Osteoblast (primary cell): ENCODE results near the gene KLHL35. TPM values are rescaled to one million over a fixed set of nuclear protein-coding genes. Genes with fewer than 3 reads are reported as not detected.

Source experiments
- DNase-seq: peaks from one replicate; pipeline ENCODE4 v3.0.0; 2011; ENCODE audit warnings: low spot score, mixed read lengths; ENCODE audit not compliant: insufficient read length; ENCODE audit errors: missing footprints
- H2AFZ ChIP-seq: 2 replicates; pipeline ENCODE4 v1.6.0; 2011; ENCODE audit warnings: mild to moderate bottlenecking, low read length
- H3K27ac ChIP-seq: 2 replicates; pipeline ENCODE4 v1.5.1; 2011; ENCODE audit warnings: mild to moderate bottlenecking, low read depth, low read length, moderate library complexity
- H3K27me3 ChIP-seq: 2 replicates; pipeline ENCODE4 v1.6.0; 2012; ENCODE audit warnings: mild to moderate bottlenecking, control low read depth, inconsistent platforms, low read length, moderate library complexity; ENCODE audit not compliant: insufficient read depth
- H3K36me3 ChIP-seq: 2 replicates; pipeline ENCODE4 v1.5.1; 2011; ENCODE audit warnings: mild to moderate bottlenecking, low read length, control low read depth, moderate library complexity; ENCODE audit not compliant: insufficient read depth
- H3K4me1 ChIP-seq: 2 replicates; pipeline ENCODE4 v1.5.1; 2011; ENCODE audit warnings: mild to moderate bottlenecking, low read length, control low read depth, moderate library complexity; ENCODE audit not compliant: insufficient read depth
- H3K4me2 ChIP-seq: 2 replicates; pipeline ENCODE4 v1.6.0; 2011; ENCODE audit warnings: mild to moderate bottlenecking, low read length; ENCODE audit not compliant: insufficient read depth
- H3K4me3 ChIP-seq: fragments of 200-600 bp; sonication (generic); 3 replicates; pipeline ENCODE4 v1.5.1; 2012; ENCODE audit warnings: mild to moderate bottlenecking, low read length, inconsistent platforms; ENCODE audit not compliant: insufficient read depth
- H3K79me2 ChIP-seq: 2 replicates; pipeline ENCODE4 v1.6.0; 2012; ENCODE audit warnings: mild to moderate bottlenecking, low read length, control low read depth, inconsistent platforms; ENCODE audit not compliant: insufficient read depth
- H3K9me3 ChIP-seq: 2 replicates; pipeline ENCODE4 v1.5.1; 2011; ENCODE audit warnings: low read depth, low read length, control low read depth
- H4K20me1 ChIP-seq: 2 replicates; pipeline ENCODE4 v1.6.0; 2012; ENCODE audit warnings: mild to moderate bottlenecking, low read length, control low read depth; ENCODE audit not compliant: insufficient read depth
- CTCF ChIP-seq: IDR thresholded peaks from 2 replicates; pipeline ENCODE4 v1.5.1; 2011; ENCODE audit warnings: mild to moderate bottlenecking, low read depth, low read length, moderate library complexity; ENCODE audit errors: extremely low read depth
- total RNA-seq: library from RNA; depleted of rRNA; stranded (reverse); fragments of >200 nt; gene quantifications from 2 replicates; pipeline ENCODE4 v1.2.3, GENCODE V29; 2012

Gene KLHL35
- total RNA-seq, 1 donor, result 4.3 TPM

- no peaks in the 10 kb centered on the region for H3K79me2 ChIP-seq
- H3K27ac ChIP-seq, result no peak overlapping the region
- no peak overlapping the region for H2AFZ ChIP-seq
- H3K4me3 ChIP-seq, result no peak overlapping the region
- no peaks in the 10 kb centered on the region for H3K36me3 ChIP-seq
- H3K4me2 ChIP-seq, result no peak overlapping the region
- H4K20me1 ChIP-seq, result no peaks in the 10 kb centered on the region
- DNase-seq, result no peak
- H3K4me1 ChIP-seq, result no peaks in the 10 kb centered on the region
- H3K9me3 ChIP-seq, result no peaks in the 10 kb centered on the region
- TF ChIP-seq CTCF, result no peak
- no peaks in the 10 kb centered on the region for H3K27me3 ChIP-seq
These were observed 10.0 kb upstream of the KLHL35 start for GRCh38 chr11:75443043-75443442.

- Histone ChIP-seq H3K27ac (no peak overlapping the region), H3K9me3 (no peaks in the 10 kb centered on the region)
- TF ChIP-seq CTCF, result no peak
These were observed 9.3 kb upstream of the KLHL35 start for GRCh38 chr11:75442161-75442885.

DNA sequence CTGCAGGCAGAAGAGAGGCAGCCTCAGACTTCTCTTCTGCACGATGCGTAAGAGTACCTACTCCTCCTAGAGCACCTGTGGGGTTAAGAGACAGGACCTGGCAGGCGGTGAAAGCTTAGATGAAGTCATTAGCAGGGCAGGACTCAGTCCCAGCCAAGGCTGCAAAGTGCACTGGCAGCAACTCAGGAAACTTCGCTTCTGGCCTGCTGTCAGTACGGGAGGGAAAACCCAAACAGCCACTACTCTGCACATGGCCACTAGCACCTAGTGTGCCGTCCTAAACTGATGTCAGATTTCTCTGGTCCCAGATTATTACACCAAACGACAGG lies 8.8 kb upstream of the KLHL35 start:
- Histone ChIP-seq H3K27me3 (no peaks in the 10 kb centered on the region), H3K79me2 (no peaks in the 10 kb centered on the region), H3K4me1 (no peaks in the 10 kb centered on the region), H3K4me2 (no peak overlapping the region), H3K4me3 (no peak overlapping the region), H3K27ac (no peak overlapping the region), H3K9me3 (no peaks in the 10 kb centered on the region), H3K36me3 (no peaks in the 10 kb centered on the region), H2AFZ (no peak overlapping the region), H4K20me1 (no peaks in the 10 kb centered on the region)
- peak; percentile 66 for DNase-seq
- TF ChIP-seq CTCF, result no peak

More at GRCh38 chr11:75442161-75442885, 9.3 kb upstream of the KLHL35 start:
- DNase-seq, result no peak
- Histone ChIP-seq H2AFZ (no peak overlapping the region), H3K4me2 (no peak overlapping the region), H3K27me3 (no peaks in the 10 kb centered on the region), H3K4me1 (no peaks in the 10 kb centered on the region), H3K36me3 (no peaks in the 10 kb centered on the region), H3K4me3 (no peak overlapping the region), H3K79me2 (no peaks in the 10 kb centered on the region), H4K20me1 (no peaks in the 10 kb centered on the region)

- Histone ChIP-seq H3K27ac (no peak overlapping the region), H4K20me1 (no peaks in the 10 kb centered on the region), H3K79me2 (no peaks in the 10 kb centered on the region), H3K27me3 (no peaks in the 10 kb centered on the region), H3K4me2 (no peak overlapping the region), H3K4me1 (no peaks in the 10 kb centered on the region), H3K9me3 (no peaks in the 10 kb centered on the region), H3K4me3 (no peak overlapping the region), H2AFZ (no peak overlapping the region), H3K36me3 (no peaks in the 10 kb centered on the region)
- peak; percentile 45 for DNase-seq
- TF ChIP-seq CTCF, result no peak
These were observed 8.2 kb upstream of the KLHL35 start for GRCh38 chr11:75440960-75441803.
